Endothelial cell of hepatic sinusoid (primary cell): Measurements from ENCODE around the gene COL20A1.

Experiments used
- in situ Hi-C: cut with HindIII; loops from 2 replicates; pipeline ENCODE4 v1.10.0; 2017; ENCODE audit warnings: low sequenced_read_pairs

COL20A1 gene

DNA sequence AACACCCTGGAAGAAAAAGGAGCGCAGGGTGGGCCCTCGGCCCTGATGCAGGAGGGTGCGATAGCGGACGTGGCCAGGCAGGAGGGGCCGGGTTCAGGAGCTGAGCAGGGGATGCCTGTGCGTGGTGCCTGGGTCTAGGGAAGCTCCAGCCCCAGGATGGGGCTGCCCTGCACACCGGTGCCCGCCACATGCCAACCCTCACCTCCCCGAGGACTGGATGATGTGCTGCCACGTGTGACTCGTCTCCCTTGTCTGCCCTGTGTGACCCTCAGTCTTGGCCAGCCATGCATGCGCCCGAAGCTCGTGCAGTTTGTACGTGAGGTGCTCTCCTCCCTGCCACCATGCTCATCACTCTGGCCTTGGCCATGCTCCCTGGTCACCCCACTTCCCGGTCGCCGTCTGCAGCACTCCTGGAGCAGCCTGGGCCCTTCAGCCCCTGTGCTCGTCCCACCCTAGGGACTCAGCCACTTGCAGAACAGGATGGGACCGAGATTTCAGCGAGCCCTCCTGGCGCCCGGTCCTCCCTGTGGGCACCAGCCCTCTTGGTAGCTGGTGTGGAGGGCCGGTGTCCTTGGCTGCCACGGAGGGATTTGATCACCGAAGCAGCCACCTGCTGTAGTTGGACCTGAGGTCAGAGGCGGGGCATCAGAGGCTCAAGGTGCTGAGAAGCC, 4.3 kb upstream of the COL20A1 start:
- in situ Hi-C loops, result loop anchor here (25.0 kb wide), 1 partner anchor 201 kb away; no protein-coding TSS in a partner anchor

DNA sequence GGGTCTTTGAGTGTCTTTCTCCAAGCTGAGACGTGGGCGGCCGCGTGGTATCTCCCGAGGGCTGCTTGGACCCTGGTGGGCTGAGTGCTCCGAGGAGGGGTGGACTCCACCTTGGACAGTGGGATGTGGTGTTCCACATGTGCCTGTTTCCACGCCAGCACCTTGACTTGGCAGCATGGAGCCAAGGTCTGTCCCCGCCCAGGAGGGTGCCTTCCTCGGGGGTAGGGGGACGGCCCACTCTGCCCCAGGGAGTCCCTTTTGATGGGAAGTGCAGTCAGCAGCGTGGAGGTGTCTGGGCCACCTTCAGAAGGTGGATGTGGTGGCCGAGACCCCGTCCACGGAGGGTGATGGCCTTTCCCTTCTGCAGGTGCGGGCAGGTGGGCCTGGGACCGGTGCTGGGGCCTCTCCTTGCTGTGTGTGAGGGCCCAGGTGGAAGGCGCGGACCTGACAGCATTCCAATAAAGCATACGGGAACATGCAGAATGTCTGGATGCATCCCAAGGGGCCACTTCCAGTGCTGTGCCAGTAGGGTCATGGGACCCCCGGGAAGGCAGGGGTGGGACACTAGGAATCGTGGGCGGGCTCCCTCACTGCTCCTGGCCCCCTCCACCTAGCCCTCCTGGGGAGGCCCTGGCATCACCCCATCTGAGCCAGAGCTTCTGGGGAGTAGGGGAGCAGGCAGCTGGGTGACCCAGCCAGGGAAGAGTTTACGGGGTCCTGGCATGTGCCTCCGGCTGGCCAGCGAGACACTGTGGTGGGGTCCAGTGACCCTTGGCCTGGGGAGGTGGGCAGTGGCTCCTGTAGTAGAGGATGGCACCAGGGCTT, 3.5 kb upstream of the COL20A1 start:
- in situ Hi-C loops, result loop anchor here (25.0 kb wide), 1 partner anchor 202 kb away; no protein-coding TSS in a partner anchor

DNA sequence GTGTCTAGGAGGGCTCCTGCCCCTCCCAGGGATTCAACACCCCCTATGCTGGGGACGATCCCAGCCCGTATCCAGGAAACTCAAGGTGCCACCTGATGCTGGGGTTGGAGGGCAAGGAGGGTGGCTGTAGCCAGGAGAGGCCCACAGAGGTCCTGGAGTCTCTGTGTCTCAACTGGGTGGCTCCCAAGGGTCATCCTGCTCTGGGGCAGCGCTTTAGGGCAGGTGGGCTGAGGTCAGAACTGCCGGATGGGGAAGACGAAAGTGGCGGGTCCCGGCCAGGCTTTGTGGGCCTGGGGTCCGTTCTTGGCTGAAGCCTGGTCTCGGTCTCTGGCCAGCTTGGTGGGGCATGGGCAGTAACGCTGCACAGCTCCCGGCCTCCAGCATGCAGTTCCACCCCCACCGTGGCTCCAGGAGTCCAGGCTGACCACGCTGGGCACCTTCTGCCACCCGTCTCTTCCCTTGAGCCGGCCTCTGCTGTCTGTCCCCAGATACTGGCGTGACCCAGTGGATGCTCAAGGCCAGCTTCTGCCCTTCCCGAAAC, 2.8 kb upstream of the COL20A1 start:
- in situ Hi-C loops, result loop anchor here (25.0 kb wide), 1 partner anchor 203 kb away; no protein-coding TSS in a partner anchor

DNA sequence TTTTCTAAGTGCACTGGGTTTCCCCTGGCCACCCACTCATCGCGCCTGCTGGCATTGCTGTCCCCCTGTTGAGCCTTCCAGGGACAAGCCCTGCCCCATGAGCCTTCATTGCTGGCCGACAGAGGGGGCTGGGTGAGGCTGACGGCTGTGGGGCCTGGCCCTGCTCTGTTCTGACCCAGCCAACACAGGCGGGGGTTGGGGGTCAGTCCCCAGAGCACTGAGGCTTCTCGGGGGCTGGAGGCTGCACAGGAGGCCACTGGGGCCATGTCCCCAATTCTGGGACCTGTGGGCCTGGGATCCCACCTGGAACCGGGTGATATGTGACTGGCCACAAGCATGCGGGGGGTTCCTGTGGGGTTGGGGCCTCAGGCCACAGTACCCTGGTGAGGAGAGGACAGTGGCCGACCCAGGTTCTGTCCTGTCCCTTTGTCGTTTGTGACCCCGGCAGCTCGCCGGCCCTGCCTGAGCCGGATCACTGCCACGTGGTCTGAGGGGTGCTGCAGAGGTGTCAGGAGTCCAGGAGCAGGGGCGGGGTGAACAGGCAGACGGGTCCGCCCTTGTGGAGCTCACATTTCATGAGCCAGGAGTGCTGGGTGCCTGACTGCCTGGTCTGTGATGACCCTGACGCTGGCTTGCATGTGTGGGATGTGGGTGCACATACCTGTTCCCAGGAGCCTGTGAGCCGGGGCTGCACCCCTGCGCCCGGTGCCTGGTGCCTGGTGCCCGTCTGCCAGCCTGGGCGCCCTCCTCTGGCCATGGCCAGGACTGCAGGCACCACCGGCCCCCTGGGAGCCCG, 2.1 kb upstream of the COL20A1 start:
- in situ Hi-C loops, result loop anchor here (25.0 kb wide), 1 partner anchor 204 kb away; no protein-coding TSS in a partner anchor

DNA sequence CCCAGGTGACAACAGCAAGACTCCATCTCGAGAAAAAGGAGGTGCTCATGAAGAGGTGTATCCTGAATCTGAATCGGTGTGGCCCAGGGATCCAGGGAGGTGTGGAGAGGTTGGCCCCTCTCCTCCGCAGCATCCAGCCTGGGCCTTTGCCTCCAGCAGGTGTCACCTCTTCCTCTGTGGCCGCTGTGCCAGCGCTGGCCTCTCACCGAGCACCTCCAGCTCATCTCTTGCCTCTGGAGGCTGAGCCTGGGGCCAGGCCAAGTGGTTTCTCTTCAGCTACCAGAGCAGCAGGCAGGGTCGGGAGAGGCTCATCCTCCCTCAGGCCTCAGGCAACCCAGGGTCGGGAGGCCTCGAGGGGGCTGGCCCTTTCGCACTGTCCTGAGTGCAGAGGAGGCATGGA, 1.2 kb upstream of the COL20A1 start:
- in situ Hi-C loops, result loop anchor here (25.0 kb wide), 1 partner anchor 205 kb away; no protein-coding TSS in a partner anchor

DNA sequence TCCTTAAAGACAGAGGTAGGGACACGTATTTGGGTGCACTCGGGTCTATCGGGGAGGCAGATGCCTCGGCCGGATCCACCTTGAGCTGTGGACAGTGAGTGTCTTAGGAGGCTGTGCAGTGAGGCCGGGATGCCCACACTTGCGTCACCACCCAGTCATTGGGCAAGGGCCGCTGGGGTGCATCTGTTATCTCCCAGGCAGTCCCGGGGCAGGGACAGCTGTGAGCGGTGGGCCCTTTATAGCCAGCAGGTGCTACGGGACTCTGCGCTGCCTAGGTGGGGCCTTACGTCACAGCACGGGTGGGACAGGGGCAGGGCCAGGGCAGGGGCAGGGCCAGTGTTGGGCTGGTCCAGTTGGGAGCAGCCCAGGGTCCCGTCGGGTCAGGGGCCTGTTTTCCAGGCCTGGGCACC, 689 bp upstream of the COL20A1 start:
- in situ Hi-C loops, result loop anchor here (25.0 kb wide), 1 partner anchor 205 kb away; no protein-coding TSS in a partner anchor

DNA sequence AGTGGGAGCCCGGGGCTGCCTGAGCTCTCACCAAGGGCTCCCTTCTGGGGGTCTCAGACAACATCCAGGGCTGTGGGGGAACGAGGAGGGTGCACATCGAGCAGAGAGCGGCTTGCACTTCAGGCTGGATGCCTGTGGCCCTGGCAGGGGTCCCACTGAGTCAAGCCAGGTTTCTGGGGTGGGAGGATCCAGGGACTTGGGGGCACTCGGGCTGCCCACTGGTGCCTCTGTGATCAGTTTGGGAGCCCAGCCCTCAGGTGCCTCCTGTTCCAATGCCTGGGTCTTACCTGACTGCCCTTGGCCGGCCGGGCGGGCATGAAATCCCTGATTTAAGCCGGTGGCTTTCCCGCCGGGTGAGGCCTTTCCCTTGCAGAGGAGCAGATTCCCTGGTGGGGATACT, 470 bp downstream of the COL20A1 start:
- in situ Hi-C loops, result loop anchor here (25.0 kb wide), 1 partner anchor 206 kb away; no protein-coding TSS in a partner anchor

DNA sequence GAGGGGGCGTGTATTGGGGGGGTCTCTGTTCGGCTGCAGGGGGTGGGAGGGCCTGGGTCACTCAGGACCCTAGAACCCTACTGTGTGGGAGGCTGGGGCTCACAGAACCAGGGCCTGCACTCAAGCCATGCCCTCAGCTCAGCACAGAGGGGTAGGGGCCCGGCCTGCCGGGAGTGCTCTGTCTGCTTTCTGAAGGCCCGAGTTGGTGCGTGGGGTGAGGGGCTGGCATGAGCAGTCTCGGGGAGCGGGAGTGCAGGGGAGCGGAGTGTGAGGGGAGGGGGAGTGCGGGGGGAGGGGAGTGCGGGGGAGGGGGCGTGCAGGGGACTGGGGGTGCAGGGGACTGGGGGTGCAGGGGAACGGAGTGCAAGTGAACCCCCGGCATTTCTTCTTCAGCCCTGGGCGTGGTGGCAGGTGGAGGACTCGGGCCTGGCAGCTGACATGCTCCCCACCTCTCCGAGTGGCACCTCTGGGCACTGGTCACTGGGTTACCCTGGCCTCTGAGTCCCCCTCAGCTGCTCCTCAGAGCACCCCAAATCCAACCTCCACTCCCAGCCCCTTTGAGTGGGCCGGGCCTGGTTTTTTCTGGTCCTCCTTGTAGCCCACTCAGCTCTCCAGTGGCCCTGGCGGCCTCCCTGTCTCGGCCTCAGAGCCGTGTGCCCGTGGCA, 1.0 kb downstream of the COL20A1 start:
- in situ Hi-C loops, result loop anchor here (25.0 kb wide), 1 partner anchor 207 kb away; no protein-coding TSS in a partner anchor

DNA sequence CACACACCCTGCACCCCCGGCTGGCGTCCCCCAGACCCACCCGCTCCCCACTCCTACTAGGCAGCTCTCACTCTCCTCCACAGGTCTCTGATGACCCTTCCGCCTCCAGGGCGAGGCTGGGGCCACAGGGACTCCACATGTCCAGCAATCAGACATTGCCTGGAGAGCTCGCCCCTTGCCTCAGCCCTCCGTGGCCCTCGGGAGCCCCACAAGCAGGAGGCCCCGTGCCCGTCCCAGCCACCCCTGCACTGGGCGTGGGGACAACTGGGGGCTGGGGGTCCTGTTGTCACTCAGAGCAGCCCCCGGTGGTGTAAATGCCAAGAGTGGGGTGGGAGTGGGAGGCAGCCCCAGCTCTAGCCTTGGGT, 1.5 kb downstream of the COL20A1 start:
- in situ Hi-C loops, result loop anchor here (25.0 kb wide), 1 partner anchor 207 kb away; no protein-coding TSS in a partner anchor

DNA sequence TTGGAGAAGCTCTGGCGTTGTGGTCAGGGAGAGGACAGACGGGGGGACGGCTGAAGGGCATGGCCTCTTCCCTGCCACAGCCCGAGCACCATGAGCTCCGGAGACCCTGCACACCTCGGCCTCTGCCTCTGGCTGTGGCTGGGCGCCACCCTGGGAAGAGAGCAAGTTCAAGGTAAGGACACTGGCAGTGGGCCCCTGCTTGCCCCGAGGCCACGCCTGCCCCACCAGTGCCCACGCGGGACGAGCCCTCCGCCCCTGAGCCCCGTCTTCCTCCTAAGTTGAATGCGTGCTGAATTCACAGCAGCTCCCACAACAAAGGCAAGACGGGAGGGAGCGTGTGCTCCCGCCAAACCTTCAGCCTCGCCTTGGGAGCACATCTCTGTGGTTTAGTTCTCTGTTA, 2.0 kb downstream of the COL20A1 start:
- in situ Hi-C loops, result loop anchor here (5.0 to 25.0 kb wide), 4 partner anchors 38 to 242 kb away; partner anchors contain the start of gene PTK6

DNA sequence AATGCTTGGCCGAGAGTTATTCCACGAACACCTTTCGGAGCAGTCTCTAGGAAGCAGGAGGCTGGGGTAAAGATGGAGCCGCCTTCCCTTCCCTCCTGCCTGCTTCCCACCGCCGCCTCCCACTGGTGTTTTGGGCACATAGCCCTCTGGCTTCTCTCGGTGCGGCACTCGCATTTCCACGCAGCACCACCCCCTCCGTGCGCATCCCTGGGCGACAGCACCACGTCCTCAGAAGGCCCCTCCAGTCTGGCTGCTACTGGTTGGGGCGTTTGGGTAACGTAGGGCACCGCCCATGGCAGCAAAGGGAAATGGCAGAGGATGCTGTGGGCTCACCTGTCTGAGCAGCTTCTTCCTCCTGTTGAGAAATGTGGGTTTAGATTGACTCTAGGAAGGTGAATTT, 2.4 kb downstream of the COL20A1 start:
- in situ Hi-C loops, result loop anchor here (5.0 to 25.0 kb wide), 4 partner anchors 38 to 242 kb away; partner anchors contain the start of gene PTK6

DNA sequence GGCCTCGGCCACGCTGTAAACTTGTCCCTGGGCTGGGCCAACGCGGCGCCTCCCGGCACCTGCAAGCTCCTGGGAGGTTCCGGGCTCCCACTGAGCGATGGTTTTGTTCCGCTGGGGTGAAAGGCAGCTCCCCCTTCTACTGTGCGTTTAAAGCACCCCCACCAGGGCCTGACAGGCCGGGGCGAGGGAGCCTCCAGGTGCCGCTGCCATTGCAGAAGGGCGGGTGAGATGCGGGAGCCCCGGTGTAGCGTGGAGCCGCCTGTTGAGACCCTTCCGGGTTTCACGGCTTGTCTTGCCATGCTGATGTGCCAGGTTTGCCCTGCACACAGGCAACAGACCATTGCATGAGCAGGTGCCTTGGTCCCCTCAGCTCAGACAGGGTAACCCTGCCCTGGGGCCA, 2.9 kb downstream of the COL20A1 start:
- in situ Hi-C loops, result loop anchor here (5.0 to 25.0 kb wide), 4 partner anchors 39 to 241 kb away; partner anchors contain the start of gene PTK6

DNA sequence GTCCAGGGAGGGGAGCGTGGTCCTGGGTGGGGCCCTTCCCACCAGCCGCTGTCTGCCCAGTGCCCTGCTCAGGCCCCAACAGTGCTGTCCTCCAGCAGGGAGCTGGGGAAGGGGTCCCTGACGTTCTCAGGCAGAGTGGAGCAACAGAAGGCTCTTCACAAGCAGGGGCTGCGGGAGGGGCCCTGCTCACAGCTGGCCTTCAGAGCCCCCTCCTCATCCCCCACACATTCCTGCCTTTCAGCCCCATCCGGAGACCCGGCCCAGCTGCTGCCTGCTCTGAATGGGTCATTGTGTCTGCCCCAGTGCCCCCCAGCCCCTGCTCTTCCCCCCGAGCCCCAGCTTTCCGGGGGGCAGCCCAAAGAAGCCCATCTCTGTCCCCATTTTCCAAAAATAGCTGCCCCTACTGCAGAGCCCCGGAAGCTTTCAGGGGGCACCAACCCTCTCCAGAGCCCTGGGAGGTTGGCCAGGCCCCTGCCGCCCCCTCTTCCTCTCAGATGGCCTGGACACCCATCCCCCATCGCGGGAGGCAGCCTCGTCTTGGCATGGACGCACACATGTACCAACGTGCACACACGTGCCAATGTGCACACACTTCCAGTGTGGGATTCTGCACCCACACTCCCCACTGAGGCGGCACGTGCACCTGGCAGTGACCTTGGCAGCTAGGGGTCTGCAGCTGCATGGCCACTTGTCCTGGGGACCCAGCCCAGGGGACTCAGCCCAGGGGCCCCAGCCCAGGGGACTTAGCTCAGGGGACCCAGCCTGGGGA, 3.7 kb downstream of the COL20A1 start:
- in situ Hi-C loops, result loop anchor here (5.0 to 25.0 kb wide), 4 partner anchors 39 to 241 kb away; partner anchors contain the start of gene PTK6

DNA sequence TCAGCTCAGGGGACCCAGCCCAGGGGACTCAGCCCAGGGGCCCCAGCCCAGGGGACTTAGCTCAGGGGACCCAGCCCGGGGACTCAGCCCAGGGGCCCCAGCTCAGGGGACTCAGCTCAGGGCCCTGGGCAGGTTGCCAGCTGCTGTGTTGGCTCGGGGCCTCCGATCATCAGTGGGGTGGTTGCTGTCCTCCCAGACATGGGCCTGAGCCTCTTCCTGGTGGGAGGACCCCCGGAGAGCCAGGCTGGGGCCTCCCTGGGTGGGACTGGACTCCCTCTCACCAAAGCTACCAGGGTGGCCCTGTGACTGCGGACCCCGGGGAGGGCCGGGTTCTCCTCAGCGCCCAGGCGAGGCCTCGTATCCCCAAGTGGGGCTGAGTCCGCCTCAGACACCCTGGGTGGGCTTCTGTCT, 4.4 kb downstream of the COL20A1 start:
- in situ Hi-C loops, result loop anchor here (5.0 to 25.0 kb wide), 4 partner anchors 40 to 240 kb away; partner anchors contain the start of gene PTK6

DNA sequence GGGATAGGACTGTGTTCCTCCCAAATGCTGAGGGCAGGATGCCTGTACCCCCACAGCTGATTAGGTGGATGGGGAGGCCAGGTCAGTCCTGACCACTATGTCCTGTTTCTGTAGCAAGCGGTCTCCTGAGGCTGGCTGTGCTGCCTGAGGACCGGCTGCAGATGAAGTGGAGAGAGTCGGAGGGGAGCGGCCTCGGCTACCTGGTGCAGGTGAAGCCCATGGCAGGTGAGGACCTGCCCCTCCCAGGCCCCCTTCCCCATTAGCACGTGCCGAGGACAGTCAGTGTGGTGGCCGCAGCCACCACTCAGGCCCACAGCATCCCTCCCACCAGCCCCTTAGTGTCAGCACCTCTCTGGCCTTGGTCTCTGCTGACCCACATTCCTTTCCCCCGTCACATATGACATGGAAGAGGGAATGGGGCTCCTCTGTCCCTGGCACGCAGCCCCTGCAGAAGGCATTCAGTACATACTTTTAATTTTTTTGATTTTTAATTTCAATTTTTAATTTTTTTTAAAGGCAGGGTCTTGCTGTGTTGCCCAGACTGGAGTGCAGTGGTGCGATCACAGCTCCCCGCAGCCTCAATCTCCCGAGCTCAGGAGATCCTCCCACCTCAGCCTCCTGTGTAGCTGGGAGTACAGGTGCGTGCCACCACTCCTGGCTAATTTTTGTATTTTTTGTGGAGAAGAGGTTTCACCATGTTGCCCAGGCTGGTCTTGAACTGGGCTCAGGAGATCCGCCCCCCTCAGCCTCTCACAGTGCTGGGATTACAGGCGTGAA, 5.0 kb downstream of the COL20A1 start:
- in situ Hi-C loops, result loop anchor here (5.0 to 25.0 kb wide), 4 partner anchors 41 to 239 kb away; partner anchors contain the start of gene PTK6

DNA sequence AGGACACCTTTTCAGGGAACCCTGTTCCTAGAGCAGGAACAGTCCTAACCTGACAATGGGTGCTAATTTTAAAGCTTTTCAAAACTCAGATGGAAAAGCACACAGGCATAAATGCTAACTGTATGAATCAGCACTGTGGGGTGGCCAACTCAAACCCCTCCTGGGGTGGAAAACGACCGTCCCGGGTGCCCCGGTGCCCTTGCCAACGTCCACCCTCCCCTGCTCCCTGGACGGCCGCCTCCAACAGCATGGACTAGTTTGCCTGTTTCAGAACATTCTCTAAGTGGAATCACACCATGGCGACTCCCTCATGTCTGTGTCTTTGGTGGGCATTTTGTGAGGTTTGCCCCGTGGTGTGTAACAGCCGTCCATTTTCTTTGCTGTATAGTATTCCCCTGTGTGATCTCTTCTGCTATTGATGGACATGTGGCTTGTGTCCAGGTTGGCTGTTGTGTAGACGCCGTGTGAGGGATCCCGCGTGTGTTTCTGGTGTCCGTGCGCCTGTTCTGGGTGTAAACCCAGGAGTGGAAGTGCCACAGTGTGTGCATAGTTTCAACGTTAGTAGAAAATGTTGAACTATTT, 5.8 kb downstream of the COL20A1 start:
- in situ Hi-C loops, result loop anchor here (5.0 to 25.0 kb wide), 4 partner anchors 42 to 238 kb away; partner anchors contain the start of gene PTK6

DNA sequence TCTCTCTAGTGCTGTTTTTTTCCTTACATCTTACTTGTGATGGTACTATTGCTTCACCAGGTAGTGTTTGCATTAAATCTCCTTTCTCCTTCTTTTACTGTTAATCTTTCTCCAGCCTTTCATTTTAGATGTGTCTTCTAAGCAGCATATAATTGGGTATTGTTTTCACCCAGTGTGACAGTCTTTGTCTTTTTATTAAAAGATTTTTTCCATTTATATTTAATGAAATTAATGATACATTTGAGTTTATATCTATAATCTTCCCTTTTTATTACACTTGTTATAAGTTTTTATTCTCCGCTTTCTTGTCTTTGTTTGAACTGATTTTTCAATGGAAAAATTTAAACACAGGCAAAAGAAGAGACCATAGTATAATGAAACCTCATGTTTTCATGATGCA, 8.7 kb downstream of the COL20A1 start:
- in situ Hi-C loops, result no loop called here
